GM12878 (cell line): Measurements from ENCODE around the gene SIX1. TPM values are rescaled to one million over a fixed set of nuclear protein-coding genes. Genes with fewer than 3 reads are reported as not detected.

Experiments used
- ATAC-seq: fragments of 200-7000 bp; cut with Tn5 transposase; 3 replicates; pipeline ENCODE4 v1.9.1; 2020; ENCODE audit warnings: mild to moderate bottlenecking, moderate library complexity
- BruUV-seq: library from RNA; stranded (reverse); fragments of 400-500 nt; replicated peaks from 2 replicates; lab custom pipeline; 2021; lab: Mats Ljungman, UMichigan
- CTCF ChIA-PET: fragments of 300-600 bp; sonication (Branson Sonifier 250); formaldehyde crosslinking; extraction: SDS; loops from one replicate; lab custom pipeline; 2021; ENCODE audit warnings: inconsistent platforms; lab: Yijun Ruan, JAX
- POLR2A ChIA-PET: fragments of 350-600 bp; formaldehyde crosslinking; extraction: SDS; loops from one replicate; lab custom pipeline; 2021; ENCODE audit warnings: inconsistent platforms; lab: Charles Lee
- RAD21 ChIA-PET: fragments of 300-600 bp; sonication (Branson Sonifier 250); formaldehyde crosslinking; loops from one replicate; lab custom pipeline; 2023; ENCODE audit warnings: antibody characterized with exemption; ENCODE audit not compliant: unreplicated experiment; lab: Charles Lee
- SMC1A ChIA-PET: fragments of 300-600 bp; sonication (Branson Sonifier 250); formaldehyde crosslinking; loops from one replicate; lab custom pipeline; 2023; ENCODE audit not compliant: unreplicated experiment, uncharacterized antibody; lab: Charles Lee
- DNase-seq: peaks from one replicate; pipeline ENCODE4 v3.0.0-alpha.2; 2011; ENCODE audit warnings: low read depth, low spot score
- FAIRE-seq: peaks from 3 replicates; lab custom pipeline; 2011; peaks lifted over from hg19 to GRCh38; lab: Jason Lieb, UNC
- H2AFZ ChIP-seq: 2 replicates; pipeline ENCODE4 v1.6.0; 2011; ENCODE audit warnings: low read depth, low read length, control low read depth; ENCODE audit not compliant: control insufficient read depth
- H3K27ac ChIP-seq: 2 replicates; pipeline ENCODE4 v1.5.1; 2011; ENCODE audit warnings: control low read depth; ENCODE audit not compliant: control insufficient read depth, insufficient read depth
- H3K27me3 ChIP-seq, 2 experiments: replicated peaks in 1 of 2; 2 replicates each; pipeline versions ENCODE4 v1.6.0 to v1.6.1; 2011; ENCODE audit warnings: low read length in 1 of 2; ENCODE audit not compliant: control insufficient read depth in 2 of 2, insufficient read depth in 2 of 2
- H3K36me3 ChIP-seq, 2 experiments: 2 replicates each; pipeline ENCODE4 v1.5.1; 2011; ENCODE audit warnings: low read length in 1 of 2; ENCODE audit not compliant: control insufficient read depth in 2 of 2, insufficient read depth in 2 of 2
- H3K4me1 ChIP-seq: 2 replicates; pipeline ENCODE4 v1.6.1; 2011; ENCODE audit warnings: mild to moderate bottlenecking, low read length, moderate library complexity, mixed read lengths; ENCODE audit not compliant: control insufficient read depth, insufficient read depth
- H3K4me2 ChIP-seq: 2 replicates; pipeline ENCODE4 v1.6.0; 2011; ENCODE audit warnings: control low read depth; ENCODE audit not compliant: control insufficient read depth, insufficient read depth
- H3K4me3 ChIP-seq: fragments of 200-600 bp; sonication (generic); 2 replicates; pipeline ENCODE4 v1.5.1; 2016
- H3K79me2 ChIP-seq: 2 replicates; pipeline ENCODE4 v1.6.0; 2011; ENCODE audit warnings: low read length; ENCODE audit not compliant: control insufficient read depth, insufficient read depth
- H3K9ac ChIP-seq: 2 replicates; pipeline ENCODE4 v1.8.0; 2011; ENCODE audit warnings: low read length, control low read depth, mixed read lengths; ENCODE audit not compliant: control insufficient read depth, insufficient read depth
- H3K9me3 ChIP-seq: replicated peaks from 3 replicates; pipeline ENCODE4 v1.5.1; 2011; ENCODE audit warnings: mild to moderate bottlenecking, low read length; ENCODE audit not compliant: control insufficient read depth, insufficient read depth
- H4K20me1 ChIP-seq: 2 replicates; pipeline ENCODE4 v1.6.0; 2011; ENCODE audit not compliant: control insufficient read depth, insufficient read depth
- IKZF1 ChIP-seq: fragments of 450-650 bp; conservative IDR thresholded peaks from 2 replicates; pipeline ENCODE4 v1.6.1; 2017; ENCODE audit warnings: antibody characterized with exemption, mild to moderate bottlenecking
- MXI1 ChIP-seq: fragments of 150-350 bp; IDR thresholded peaks from 2 replicates; pipeline ENCODE4 v1.6.1; 2011; ENCODE audit warnings: low read depth, mild to moderate bottlenecking, inconsistent platforms, low read length, improper control_type of control experiment
- SP1 ChIP-seq: IDR thresholded peaks from one replicate; pipeline ENCODE4 v1.6.1; 2011; ENCODE audit warnings: low read depth, low read length
- YBX1 ChIP-seq: fragments of 450-650 bp; IDR thresholded peaks from 2 replicates; pipeline ENCODE4 v1.6.1; 2016; ENCODE audit warnings: antibody characterized with exemption
- WGBS: methylation state at CpG from one replicate; pipeline ENCODE4 v1.1.6; 2016; ENCODE audit warnings: low lambda C conversion rate; ENCODE audit not compliant: insufficient replicate concordance, insufficient coverage; ENCODE audit errors: missing lambda C conversion rate; 5-methylcytosine and 5-hydroxymethylcytosine counted together
- in situ Hi-C: fragments of 300-500 bp; cut with MboI; formaldehyde crosslinking; loops from 9 replicates; pipeline ENCODE4 v1.14.3; 2018; ENCODE audit warnings: mixed read lengths
- intact Hi-C: fragments of 100-400 bp; cut with micrococcal nuclease; formaldehyde crosslinking; loops from one replicate; pipeline ENCODE4 v1.14.2; 2022; ENCODE audit not compliant: unreplicated experiment
- polyA plus RNA-seq, 11 experiments: library from polyadenylated mRNA; depleted of rRNA in 4 of 11; unstranded in 6 of 11; stranded (reverse) in 5 of 11; fragments of >200 nt; fragmentation: Nextera tagmentation in 4 of 11; fragmentation: Illumina TruSeq in 1 of 11; extraction: Ambion mirVana in 4 of 11; extraction: Trizol in 1 of 11; gene quantifications; 1 replicate in 1 of 11; 2 replicates in 10 of 11; pipeline versions ENCODE4 v1.2.1 to v1.2.3, GENCODE V29; 2011 to 2016; ENCODE audit warnings: inconsistent platforms in 2 of 11, missing spikeins in 2 of 11, low read depth in 1 of 11
- total RNA-seq, 4 experiments: library from RNA; depleted of rRNA in 3 of 4; stranded (reverse); fragments of >200 nt in 3 of 4; fragmentation: Illumina TruSeq in 1 of 4; extraction: Trizol in 1 of 4; gene quantifications; 2 replicates each; pipeline versions ENCODE4 v1.2.1 to v1.2.3, GENCODE V29; 2013 to 2021
- TF ChIP-seq, protein P1 (sequence below): IDR thresholded peaks from 2 replicates; pipeline ENCODE4 v1.6.1; 2011; ENCODE audit warnings: borderline replicate concordance, low read depth, mild to moderate bottlenecking, moderate library complexity, low read length; ENCODE audit not compliant: insufficient read depth, poor library complexity, severe bottlenecking
- TF ChIP-seq, protein P2 (sequence below): IDR thresholded peaks from 2 replicates; pipeline ENCODE4 v1.6.1; 2012; ENCODE audit warnings: improper control_type of control experiment, low read depth, low read length; ENCODE audit not compliant: insufficient replicate concordance
- TF ChIP-seq, protein P3 (sequence below): IDR thresholded peaks from 2 replicates; pipeline ENCODE4 v1.6.1; 2011; ENCODE audit warnings: mild to moderate bottlenecking, low read depth, low read length, moderate library complexity; ENCODE audit not compliant: insufficient replicate concordance
- TF ChIP-seq, protein P4 (sequence below): fragments of 450-650 bp; conservative IDR thresholded peaks from 2 replicates; pipeline ENCODE4 v1.6.1; 2017; ENCODE audit warnings: mild to moderate bottlenecking, moderate library complexity
- TF ChIP-seq, protein P5 (sequence below): fragments of 450-650 bp; formaldehyde crosslinking; IDR thresholded peaks from 2 replicates; pipeline ENCODE4 v1.4.0; 2020; ENCODE audit warnings: mild to moderate bottlenecking, moderate library complexity

The SIX1 gene
- total and polyA plus RNA-seq, 10 of the 15 experiments (the other 5 are each of a cell fraction or from before 2014, with no cell fraction given) = 0.03 to 0.06 (median 0.05) TPM; not detected in 5

DNA sequence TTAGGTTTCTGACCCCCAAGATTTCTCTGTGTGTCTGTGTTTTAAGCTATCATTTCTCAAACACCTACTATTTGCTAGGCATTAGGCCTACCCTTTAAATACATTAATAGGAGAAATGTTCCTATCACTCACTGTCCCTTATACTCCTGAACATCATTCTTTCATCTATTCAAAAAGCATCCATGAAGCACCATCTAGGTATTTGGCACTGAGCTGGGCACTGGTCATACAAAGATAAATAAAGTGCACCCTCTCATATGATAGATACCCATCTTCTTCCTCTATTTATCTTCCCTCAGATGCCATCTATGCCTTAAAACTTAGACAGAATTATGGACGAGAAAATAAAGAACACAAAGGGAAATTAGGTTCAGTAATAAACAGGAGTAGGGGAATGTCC is 20.4 kb downstream of the SIX1 start:
- FAIRE-seq (no peak), DNase-seq (no peak), ATAC-seq (no peak)
- intact Hi-C loops (no loop called here), in situ Hi-C loops (loop anchor here (5.0 to 25.0 kb wide), 3 partner anchors 398 to 1183 kb away; partner anchors contain the start of gene SYT16)
- Histone ChIP-seq H4K20me1 (no peaks in the 10 kb centered on the region), H3K27me3 (peaks cover 0 to 5% of the 10 kb centered on the region in 2 experiments; a peak in 1 of 4 replicates), H3K27ac (no peak overlapping the region), H3K36me3 (no peaks in the 10 kb centered on the region), H3K4me3 (no peak overlapping the region), H3K9ac (no peak overlapping the region), H3K79me2 (no peaks in the 10 kb centered on the region), H3K4me1 (peaks cover 8% of the 10 kb centered on the region; the same call in 1 of the 2 replicates), H3K4me2 (no peak overlapping the region), H2AFZ (no peak overlapping the region), H3K9me3 (no peaks in the 10 kb centered on the region)
- WGBS = 18% methylated on average over 1 of the region's 1 CpG
- ChIA-PET CTCF (interaction anchor here (1.0 kb wide), 1 partner anchor 397 kb away, joined by 4 read pairs; no protein-coding TSS in a partner anchor), POLR2A (no interaction called here), SMC1A (no interaction called here), RAD21 (no interaction called here)
- no TSS peak for BruUV-seq
- TF ChIP-seq MXI1 (no peak), SP1 (no peak), IKZF1 (no peak), YBX1 (no peak)
- TF ChIP-seq, protein P1, sequence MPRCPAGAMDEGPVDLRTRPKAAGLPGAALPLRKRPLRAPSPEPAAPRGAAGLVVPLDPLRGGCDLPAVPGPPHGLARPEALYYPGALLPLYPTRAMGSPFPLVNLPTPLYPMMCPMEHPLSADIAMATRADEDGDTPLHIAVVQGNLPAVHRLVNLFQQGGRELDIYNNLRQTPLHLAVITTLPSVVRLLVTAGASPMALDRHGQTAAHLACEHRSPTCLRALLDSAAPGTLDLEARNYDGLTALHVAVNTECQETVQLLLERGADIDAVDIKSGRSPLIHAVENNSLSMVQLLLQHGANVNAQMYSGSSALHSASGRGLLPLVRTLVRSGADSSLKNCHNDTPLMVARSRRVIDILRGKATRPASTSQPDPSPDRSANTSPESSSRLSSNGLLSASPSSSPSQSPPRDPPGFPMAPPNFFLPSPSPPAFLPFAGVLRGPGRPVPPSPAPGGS = no peak
- TF ChIP-seq, protein P2, sequence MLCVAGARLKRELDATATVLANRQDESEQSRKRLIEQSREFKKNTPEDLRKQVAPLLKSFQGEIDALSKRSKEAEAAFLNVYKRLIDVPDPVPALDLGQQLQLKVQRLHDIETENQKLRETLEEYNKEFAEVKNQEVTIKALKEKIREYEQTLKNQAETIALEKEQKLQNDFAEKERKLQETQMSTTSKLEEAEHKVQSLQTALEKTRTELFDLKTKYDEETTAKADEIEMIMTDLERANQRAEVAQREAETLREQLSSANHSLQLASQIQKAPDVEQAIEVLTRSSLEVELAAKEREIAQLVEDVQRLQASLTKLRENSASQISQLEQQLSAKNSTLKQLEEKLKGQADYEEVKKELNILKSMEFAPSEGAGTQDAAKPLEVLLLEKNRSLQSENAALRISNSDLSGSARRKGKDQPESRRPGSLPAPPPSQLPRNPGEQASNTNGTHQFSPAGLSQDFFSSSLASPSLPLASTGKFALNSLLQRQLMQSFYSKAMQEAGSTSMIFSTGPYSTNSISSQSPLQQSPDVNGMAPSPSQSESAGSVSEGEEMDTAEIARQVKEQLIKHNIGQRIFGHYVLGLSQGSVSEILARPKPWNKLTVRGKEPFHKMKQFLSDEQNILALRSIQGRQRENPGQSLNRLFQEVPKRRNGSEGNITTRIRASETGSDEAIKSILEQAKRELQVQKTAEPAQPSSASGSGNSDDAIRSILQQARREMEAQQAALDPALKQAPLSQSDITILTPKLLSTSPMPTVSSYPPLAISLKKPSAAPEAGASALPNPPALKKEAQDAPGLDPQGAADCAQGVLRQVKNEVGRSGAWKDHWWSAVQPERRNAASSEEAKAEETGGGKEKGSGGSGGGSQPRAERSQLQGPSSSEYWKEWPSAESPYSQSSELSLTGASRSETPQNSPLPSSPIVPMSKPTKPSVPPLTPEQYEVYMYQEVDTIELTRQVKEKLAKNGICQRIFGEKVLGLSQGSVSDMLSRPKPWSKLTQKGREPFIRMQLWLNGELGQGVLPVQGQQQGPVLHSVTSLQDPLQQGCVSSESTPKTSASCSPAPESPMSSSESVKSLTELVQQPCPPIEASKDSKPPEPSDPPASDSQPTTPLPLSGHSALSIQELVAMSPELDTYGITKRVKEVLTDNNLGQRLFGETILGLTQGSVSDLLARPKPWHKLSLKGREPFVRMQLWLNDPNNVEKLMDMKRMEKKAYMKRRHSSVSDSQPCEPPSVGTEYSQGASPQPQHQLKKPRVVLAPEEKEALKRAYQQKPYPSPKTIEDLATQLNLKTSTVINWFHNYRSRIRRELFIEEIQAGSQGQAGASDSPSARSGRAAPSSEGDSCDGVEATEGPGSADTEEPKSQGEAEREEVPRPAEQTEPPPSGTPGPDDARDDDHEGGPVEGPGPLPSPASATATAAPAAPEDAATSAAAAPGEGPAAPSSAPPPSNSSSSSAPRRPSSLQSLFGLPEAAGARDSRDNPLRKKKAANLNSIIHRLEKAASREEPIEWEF = no peak
- TF ChIP-seq, protein P3, sequence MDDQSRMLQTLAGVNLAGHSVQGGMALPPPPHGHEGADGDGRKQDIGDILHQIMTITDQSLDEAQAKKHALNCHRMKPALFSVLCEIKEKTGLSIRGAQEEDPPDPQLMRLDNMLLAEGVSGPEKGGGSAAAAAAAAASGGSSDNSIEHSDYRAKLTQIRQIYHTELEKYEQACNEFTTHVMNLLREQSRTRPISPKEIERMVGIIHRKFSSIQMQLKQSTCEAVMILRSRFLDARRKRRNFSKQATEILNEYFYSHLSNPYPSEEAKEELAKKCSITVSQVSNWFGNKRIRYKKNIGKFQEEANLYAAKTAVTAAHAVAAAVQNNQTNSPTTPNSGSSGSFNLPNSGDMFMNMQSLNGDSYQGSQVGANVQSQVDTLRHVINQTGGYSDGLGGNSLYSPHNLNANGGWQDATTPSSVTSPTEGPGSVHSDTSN = no peak
- TF ChIP-seq, protein P4, sequence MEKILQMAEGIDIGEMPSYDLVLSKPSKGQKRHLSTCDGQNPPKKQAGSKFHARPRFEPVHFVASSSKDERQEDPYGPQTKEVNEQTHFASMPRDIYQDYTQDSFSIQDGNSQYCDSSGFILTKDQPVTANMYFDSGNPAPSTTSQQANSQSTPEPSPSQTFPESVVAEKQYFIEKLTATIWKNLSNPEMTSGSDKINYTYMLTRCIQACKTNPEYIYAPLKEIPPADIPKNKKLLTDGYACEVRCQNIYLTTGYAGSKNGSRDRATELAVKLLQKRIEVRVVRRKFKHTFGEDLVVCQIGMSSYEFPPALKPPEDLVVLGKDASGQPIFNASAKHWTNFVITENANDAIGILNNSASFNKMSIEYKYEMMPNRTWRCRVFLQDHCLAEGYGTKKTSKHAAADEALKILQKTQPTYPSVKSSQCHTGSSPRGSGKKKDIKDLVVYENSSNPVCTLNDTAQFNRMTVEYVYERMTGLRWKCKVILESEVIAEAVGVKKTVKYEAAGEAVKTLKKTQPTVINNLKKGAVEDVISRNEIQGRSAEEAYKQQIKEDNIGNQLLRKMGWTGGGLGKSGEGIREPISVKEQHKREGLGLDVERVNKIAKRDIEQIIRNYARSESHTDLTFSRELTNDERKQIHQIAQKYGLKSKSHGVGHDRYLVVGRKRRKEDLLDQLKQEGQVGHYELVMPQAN = no peak
- TF ChIP-seq, protein P5, sequence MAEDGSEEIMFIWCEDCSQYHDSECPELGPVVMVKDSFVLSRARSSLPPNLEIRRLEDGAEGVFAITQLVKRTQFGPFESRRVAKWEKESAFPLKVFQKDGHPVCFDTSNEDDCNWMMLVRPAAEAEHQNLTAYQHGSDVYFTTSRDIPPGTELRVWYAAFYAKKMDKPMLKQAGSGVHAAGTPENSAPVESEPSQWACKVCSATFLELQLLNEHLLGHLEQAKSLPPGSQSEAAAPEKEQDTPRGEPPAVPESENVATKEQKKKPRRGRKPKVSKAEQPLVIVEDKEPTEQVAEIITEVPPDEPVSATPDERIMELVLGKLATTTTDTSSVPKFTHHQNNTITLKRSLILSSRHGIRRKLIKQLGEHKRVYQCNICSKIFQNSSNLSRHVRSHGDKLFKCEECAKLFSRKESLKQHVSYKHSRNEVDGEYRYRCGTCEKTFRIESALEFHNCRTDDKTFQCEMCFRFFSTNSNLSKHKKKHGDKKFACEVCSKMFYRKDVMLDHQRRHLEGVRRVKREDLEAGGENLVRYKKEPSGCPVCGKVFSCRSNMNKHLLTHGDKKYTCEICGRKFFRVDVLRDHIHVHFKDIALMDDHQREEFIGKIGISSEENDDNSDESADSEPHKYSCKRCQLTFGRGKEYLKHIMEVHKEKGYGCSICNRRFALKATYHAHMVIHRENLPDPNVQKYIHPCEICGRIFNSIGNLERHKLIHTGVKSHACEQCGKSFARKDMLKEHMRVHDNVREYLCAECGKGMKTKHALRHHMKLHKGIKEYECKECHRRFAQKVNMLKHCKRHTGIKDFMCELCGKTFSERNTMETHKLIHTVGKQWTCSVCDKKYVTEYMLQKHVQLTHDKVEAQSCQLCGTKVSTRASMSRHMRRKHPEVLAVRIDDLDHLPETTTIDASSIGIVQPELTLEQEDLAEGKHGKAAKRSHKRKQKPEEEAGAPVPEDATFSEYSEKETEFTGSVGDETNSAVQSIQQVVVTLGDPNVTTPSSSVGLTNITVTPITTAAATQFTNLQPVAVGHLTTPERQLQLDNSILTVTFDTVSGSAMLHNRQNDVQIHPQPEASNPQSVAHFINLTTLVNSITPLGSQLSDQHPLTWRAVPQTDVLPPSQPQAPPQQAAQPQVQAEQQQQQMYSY (CRISPR knock-in tag) = no peak
